ENCODE measurements around the gene CHCHD10.
A peak's percentile ranks its signal among the peaks of the same experiment; 100 is the strongest.

CHCHD10 gene

GRCh38 chr22:23772649-23773473 lies 5.1 kb upstream of the CHCHD10 start, which contains the start of gene MMP11:
Gene MMP11 (plus strand): TSS chr22:23772849. CDS start chr22:23772871, 22 bp downstream.
- DNase-seq (ENCODE audit: low read depth, low spot score): no peak

DNA sequence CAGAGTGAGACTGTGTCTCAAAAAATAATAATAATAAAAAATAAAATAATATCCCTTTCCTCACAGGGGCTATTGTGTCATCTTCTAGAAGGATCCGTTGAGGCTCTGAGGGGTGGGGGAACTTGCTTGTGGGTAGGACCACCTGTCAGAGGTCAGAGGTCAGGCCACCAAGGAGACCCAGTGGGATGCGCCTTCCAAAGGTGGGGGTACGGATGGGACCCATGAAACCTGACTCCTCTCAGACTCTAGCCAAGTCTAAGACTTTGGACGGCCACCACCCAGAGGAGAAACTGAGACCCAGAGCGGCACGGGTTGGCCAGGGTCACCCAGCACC lies 4.5 kb upstream of the CHCHD10 start:
- DNase-seq (ENCODE audit: low read depth, low spot score): no peak

- no peak for DNase-seq (ENCODE audit: low read depth, low spot score)
Measured at GRCh38 chr22:23769321-23769965, 1.7 kb upstream of the CHCHD10 start.

DNA sequence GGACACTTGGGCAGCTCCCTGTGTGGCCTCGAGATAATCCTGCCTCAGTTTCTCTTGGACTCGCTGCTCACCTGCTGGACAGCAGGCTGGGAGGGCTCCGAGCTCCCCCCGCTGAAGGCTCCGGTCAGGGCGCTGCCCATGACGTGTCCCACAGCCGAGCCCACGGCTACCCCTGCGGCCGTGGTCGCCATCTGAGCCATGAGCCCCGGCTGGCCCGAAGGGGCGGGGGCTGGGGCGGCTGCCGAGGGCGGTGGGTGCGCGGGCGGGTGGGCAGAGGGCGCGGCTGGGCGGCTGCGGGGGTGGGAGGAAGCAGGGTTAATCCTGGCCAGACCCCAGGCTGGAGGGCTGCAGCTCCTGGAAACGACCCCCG lies 484 bp downstream of the CHCHD10 start:
- no peak for DNase-seq (ENCODE audit: low read depth, low spot score)

- no peak for DNase-seq (ENCODE audit: low read depth, low spot score)
Measured at GRCh38 chr22:23764899-23765881, 2.6 kb downstream of the CHCHD10 start.

DNA sequence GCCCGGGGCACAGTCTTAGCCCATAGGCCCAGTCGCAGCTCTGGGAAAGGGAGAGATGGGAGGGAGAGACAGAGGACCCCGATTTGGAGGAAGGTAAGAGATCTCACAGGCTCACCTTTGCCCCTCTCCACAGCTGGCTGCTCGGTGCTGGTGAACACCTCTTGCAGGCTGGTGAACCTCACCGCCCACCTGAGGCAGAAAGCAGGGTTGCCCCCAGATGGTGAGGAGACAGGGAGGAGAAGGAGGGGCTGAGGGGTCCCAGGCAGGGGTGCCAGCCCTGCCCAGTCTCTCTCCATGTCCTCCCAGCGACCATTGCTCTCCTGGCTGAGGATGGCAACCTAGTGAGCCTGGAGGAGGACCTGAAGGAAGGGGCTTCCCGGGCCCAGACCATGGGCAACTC lies 3.8 kb downstream of the CHCHD10 start:
- no peak for DNase-seq (ENCODE audit: low read depth, low spot score)

- DNase-seq (ENCODE audit: low read depth, low spot score): no peak
Measured at GRCh38 chr22:23763579-23763945, 4.2 kb downstream of the CHCHD10 start.

DNA sequence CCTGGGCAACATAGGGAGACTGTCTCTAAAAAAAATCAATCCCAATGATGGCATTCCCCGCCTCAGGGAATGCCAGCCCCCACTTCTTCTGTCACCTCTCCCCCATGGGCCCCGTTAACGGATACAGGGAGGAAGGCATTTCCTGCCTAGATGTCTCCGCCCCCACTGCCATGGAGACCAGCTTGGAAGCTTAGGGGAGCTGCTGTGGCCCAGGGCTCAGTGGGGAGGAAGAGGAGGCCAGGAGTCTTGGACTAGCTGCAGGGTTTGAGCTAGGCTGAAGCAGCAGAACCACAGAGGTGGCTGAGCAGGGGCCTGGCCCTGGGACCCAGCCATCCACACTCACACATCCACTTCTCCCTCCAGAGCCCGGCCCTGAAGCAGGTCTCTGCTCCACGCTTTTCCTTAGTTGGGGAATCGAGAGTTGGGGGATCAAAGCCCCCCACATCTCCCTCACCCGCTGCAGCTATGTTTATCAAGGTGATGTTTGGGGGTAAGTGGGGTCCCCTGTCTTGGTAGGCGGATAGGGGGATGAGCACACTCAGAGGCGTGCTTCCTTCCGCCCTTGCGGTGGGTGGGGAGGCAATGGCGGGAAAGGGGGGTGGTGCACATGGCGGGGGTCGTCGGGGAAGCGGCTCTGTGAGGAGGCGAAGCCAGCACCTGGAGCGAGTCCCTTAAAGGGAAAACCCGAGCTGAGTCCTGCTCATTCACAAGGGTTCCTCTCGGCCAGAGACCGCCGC lies 4.8 kb downstream of the CHCHD10 start, which contains the start of gene C22orf15:
C22orf15 (plus strand) TSS at position 149 of the 737 bp plus-strand sequence; CDS start at position 466, 317 bp downstream.
- DNase-seq (ENCODE audit: low read depth, low spot score): no peak

- DNase-seq (ENCODE audit: low read depth, low spot score): no peak
Measured at GRCh38 chr22:23760056-23760455, 7.7 kb downstream of the CHCHD10 start.

DNA sequence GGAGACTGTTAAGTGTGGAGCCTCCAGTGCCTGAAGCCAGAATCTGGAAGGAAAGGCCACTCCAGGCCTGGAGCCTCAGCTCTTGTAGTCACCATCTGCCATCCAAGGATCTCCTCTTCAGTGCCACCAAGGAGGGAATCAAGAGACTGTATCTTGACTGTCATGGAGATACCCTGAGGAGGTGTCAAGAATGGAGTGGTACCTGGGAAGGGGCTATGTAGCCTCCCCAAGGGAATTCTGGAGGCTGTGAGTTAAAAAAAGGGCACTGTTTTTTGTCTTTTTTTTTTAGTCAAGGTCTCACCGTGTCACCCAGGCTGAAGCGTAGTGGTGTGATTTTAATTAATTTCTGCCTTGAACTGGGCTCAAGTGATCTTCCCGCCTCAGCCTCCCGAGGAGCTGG lies 8.2 kb downstream of the CHCHD10 start:
- no peak for DNase-seq (ENCODE audit: low read depth, low spot score)

GRCh38 chr22:23756891-23757290 lies 10.9 kb downstream of the CHCHD10 start:
- no peak for DNase-seq (ENCODE audit: low read depth, low spot score)

DNA sequence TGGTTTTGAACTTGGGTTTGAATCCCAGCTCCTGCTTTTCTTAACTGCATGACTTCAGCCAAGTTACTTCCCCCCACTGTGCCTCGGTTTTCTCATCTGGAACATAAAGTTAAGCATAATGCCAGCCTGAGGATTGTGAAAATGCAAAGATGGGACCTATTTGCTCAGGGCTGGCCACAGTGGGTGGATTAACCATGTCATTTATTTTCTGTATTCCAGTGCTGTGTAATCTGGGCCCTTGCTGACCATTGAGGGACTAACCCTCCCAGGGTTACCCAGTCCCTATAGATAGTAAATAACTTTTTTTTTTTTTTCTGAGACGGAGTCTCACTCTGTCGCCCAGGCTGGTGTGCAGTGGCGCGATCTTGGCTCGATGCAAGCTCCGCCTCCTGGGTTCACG lies 12.1 kb downstream of the CHCHD10 start:
- no peak for DNase-seq (ENCODE audit: low read depth, low spot score)

- DNase-seq (ENCODE audit: low read depth, low spot score): no peak
Measured at GRCh38 chr22:23754980-23755636, 12.7 kb downstream of the CHCHD10 start.

DNA sequence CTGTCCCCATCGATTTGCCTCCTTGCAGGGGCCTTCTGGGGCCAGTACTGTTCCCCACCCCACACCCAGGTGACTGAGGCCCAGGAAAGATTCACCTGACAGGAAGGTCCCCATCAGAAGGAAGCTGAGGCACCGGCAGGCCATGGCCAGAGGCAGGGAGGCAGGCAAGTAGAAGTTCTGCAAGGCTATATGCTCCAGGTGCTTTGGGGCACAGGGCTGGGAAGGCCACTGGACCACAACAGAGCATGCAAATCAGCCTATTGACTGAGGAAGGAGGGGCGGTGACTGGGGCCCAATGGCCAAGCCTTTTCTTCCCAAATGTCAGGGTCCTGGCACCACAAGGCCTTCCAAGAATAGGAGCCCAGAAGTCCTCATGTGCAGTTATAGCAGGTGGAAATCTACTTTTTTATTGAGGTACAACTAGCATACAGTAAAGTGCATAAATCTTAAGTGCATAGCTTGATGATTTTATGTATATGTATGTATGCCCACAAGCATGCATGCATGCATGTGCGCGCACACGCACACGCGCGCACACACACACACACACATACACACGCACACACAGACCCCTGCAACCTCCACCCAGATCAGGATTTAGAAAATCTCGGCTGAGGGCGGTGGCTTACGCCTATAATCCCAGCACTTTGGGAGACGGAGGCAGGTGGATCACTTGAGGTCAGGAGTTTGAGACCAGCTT lies 13.4 kb downstream of the CHCHD10 start, which contains the start of gene VPREB3:
VPREB3 (minus strand) TSS at position 206 of the 700 bp plus-strand sequence; CDS start at position 144, 62 bp downstream.
- DNase-seq (ENCODE audit: low read depth, low spot score): no peak

DNA sequence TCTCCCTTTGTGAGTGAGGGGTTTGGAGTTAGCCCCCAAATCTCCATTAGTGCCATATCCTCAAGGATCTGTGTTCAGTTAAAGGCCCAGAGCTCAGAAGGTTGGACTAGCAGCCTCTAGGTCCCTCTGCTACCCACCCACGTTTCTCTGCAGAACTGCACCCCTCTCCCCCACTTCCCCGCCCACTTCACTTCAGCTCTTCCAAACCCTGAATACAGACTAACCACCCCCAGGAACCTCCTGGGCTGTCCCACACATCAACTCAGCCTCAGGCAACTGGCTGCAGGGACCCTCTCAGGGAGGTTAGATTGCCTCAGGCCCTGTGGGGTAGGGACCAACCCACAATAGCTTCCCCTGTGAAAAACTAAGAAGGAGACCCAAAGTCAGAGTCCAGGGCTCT lies 14.4 kb downstream of the CHCHD10 start:
- no peak for DNase-seq (ENCODE audit: low read depth, low spot score)

DNA sequence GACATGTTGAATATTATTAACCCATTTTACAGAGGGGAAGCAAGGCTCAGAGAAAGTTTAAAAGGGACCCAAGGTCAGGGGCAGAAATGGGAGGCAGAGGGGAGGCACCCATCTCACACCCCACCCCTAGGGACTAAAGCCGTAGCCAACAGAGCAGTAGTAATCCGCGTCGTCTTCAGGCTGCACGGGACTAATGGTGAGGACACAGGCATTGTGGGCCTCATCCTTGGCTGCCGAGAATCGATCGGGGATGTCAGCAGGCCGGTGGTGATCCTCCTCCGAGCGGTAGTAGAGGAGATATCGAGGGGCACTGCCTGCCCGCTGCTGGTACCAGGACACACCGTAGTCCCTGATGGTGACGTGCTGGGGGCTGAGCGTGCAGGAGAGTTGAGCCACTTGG lies 15.0 kb downstream of the CHCHD10 start:
- no peak for DNase-seq (ENCODE audit: low read depth, low spot score)

- no peak for DNase-seq (ENCODE audit: low read depth, low spot score)
Measured at GRCh38 chr22:23752090-23752691, 15.6 kb downstream of the CHCHD10 start.

- no peak for DNase-seq (ENCODE audit: low read depth, low spot score)
Measured at GRCh38 chr22:23751441-23751996, 16.3 kb downstream of the CHCHD10 start.

DNA sequence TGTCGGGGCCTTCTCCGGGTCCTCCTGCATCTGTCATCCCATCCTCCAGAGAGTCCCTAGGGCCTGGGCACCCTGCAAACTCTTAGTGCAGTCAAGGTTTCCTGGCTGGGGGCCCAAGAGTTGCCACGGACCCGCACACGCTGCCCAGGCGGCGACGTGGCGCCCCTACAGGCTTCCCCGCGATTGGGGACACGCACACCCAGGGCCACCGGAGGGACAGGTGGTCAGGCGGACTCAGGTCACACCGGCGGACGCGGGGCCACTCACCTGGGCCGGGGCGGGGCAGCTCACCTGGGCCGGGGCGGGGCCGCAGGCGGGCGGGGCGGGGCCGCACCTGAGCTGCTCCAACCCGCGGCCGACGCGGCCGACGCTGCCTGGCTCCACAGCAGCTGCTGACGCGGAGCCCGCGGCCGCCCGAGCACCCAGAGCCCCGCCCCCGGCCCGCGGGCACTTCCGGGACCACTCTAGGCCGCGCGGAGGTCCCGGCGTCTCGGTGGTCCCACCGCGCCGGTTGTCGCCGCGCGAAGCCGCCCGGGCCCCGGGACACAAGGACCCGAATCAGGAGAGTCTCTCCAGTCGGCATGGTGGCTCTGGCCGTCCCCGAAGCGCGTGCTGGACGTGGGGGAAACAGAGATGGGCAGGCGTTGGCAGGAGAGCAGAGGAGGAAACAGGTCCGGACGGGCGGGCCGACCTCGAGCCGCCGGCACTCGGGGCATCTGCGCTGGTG lies 16.9 kb downstream of the CHCHD10 start, which contains the start of gene ZNF70:
ZNF70 (minus strand) TSS at position 399 of the 727 bp plus-strand sequence. CDS start 5,972 bp downstream, outside the sequence.
- DNase-seq (ENCODE audit: low read depth, low spot score): peak; percentile 90
